ENCODE data around the gene TRIM17.
A peak's percentile ranks its signal among the peaks of the same experiment; 100 is the strongest.

TRIM17 gene

GRCh38 chr1:228416217-228416933 lies at the start of gene TRIM17:
Gene TRIM17, minus strand, starts transcription at chr1:228416861. Its CDS starts 1,789 bp downstream, at chr1:228415072.
- DNase-seq (ENCODE audit: low read depth): no peak

- DNase-seq (ENCODE audit: low read depth): no peak
Measured at GRCh38 chr1:228465571-228466146, 49.0 kb upstream of the TRIM17 start.

- no peak for DNase-seq (ENCODE audit: low read depth)
Measured at GRCh38 chr1:228465141-228465540, 48.5 kb upstream of the TRIM17 start.

- no peak for DNase-seq (ENCODE audit: low read depth)
Measured at GRCh38 chr1:228464487-228464983, 47.9 kb upstream of the TRIM17 start.

- no peak for DNase-seq (ENCODE audit: low read depth)
Measured at GRCh38 chr1:228463559-228464455, 47.1 kb upstream of the TRIM17 start.

GRCh38 chr1:228463009-228463558 lies 46.4 kb upstream of the TRIM17 start:
- DNase-seq (ENCODE audit: low read depth): no peak

GRCh38 chr1:228462560-228462959 lies 45.9 kb upstream of the TRIM17 start:
- no peak for DNase-seq (ENCODE audit: low read depth)

- DNase-seq (ENCODE audit: low read depth): no peak
Measured at GRCh38 chr1:228460821-228461220, 44.2 kb upstream of the TRIM17 start.

- DNase-seq (ENCODE audit: low read depth): peak; percentile 30
Measured at GRCh38 chr1:228459091-228459993, 42.7 kb upstream of the TRIM17 start.

GRCh38 chr1:228457396-228458176 lies 40.9 kb upstream of the TRIM17 start:
- DNase-seq (ENCODE audit: low read depth): peak; percentile 93

GRCh38 chr1:228457017-228457395 lies 40.3 kb upstream of the TRIM17 start:
- no peak for DNase-seq (ENCODE audit: low read depth)

- no peak for DNase-seq (ENCODE audit: low read depth)
Measured at GRCh38 chr1:228456252-228457016, 39.8 kb upstream of the TRIM17 start.

- no peak for DNase-seq (ENCODE audit: low read depth)
Measured at GRCh38 chr1:228455715-228456114, 39.1 kb upstream of the TRIM17 start.

GRCh38 chr1:228454238-228454637 lies 37.6 kb upstream of the TRIM17 start:
- no peak for DNase-seq (ENCODE audit: low read depth)

GRCh38 chr1:228453614-228454013 lies 37.0 kb upstream of the TRIM17 start:
- no peak for DNase-seq (ENCODE audit: low read depth)

GRCh38 chr1:228453022-228453560 lies 36.4 kb upstream of the TRIM17 start:
- no peak for DNase-seq (ENCODE audit: low read depth)

- no peak for DNase-seq (ENCODE audit: low read depth)
Measured at GRCh38 chr1:228452194-228453021, 35.7 kb upstream of the TRIM17 start.

- DNase-seq (ENCODE audit: low read depth): no peak
Measured at GRCh38 chr1:228450200-228450599, 33.5 kb upstream of the TRIM17 start.

GRCh38 chr1:228448372-228448771 lies 31.7 kb upstream of the TRIM17 start:
- no peak for DNase-seq (ENCODE audit: low read depth)
